Gastrocnemius medialis (tissue), 4 donors: ENCODE measurements around the gene EIF3J. TPM values are rescaled to one million over a fixed set of nuclear protein-coding genes. Genes with fewer than 3 reads are reported as not detected.
A peak's percentile ranks its signal among the peaks of the same experiment; 100 is the strongest.

Experiments used
- ATAC-seq, 2 donors: fragments of 150-250 bp; one replicate each; pipeline ENCODE4 v1.9.1; 2016
- DNase-seq, 2 donors: peaks; one replicate each; pipeline ENCODE4 v3.0.0-alpha.2; 2019
- H3K27ac ChIP-seq, 4 donors: fragments of 200-600 bp; sonication (generic); 1 replicate in 1 of 4; 2 replicates in 3 of 4; pipeline ENCODE4 v1.5.1; 2016 to 2018; ENCODE audit warnings: mild to moderate bottlenecking in 2 of 4, moderate library complexity in 1 of 4
- H3K27me3 ChIP-seq, 3 donors: fragments of 200-600 bp; sonication (generic) in 2 of 3; 1 replicate in 1 of 3; 2 replicates in 2 of 3; pipeline versions ENCODE4 v1.5.1 to v1.6.0; 2016 to 2019; ENCODE audit warnings: mild to moderate bottlenecking in 1 of 3, moderate library complexity in 1 of 3
- H3K36me3 ChIP-seq, 2 donors: fragments of 200-600 bp; sonication (generic) in 1 of 2; one replicate each; pipeline ENCODE4 v1.5.1; 2017 to 2018
- H3K4me1 ChIP-seq, 2 donors: fragments of 200-600 bp; sonication (generic) in 1 of 2; one replicate each; pipeline ENCODE4 v1.5.1; 2016 to 2017; ENCODE audit warnings: mild to moderate bottlenecking in 2 of 2
- H3K4me3 ChIP-seq, 4 donors: fragments of 200-600 bp; sonication (generic) in 3 of 4; 1 replicate in 1 of 4; 2 replicates in 3 of 4; pipeline ENCODE4 v1.5.1; 2016 to 2019; ENCODE audit warnings: mild to moderate bottlenecking in 2 of 4
- H3K9me3 ChIP-seq, 3 donors: fragments of 200-600 bp; sonication (generic) in 2 of 3; 1 replicate in 1 of 3; 2 replicates in 2 of 3; pipeline ENCODE4 v1.5.1; 2016 to 2019
- POLR2A ChIP-seq, 2 donors: fragments of 450-650 bp; IDR thresholded peaks; one replicate each; pipeline ENCODE4 v1.6.1; 2017; ENCODE audit warnings: antibody characterized with exemption in 2 of 2, mild to moderate bottlenecking in 2 of 2, moderate library complexity in 2 of 2
- in situ Hi-C, 4 donors: fragments of 200-750 bp; cut with MboI; loops; one replicate each; pipeline versions ENCODE4 v1.15.0 to v1.8.0; 2017; ENCODE audit warnings: low sequenced_read_pairs in 4 of 4
- intact Hi-C: fragments of 100-400 bp; cut with DNase I; formaldehyde crosslinking; loops from one replicate; pipeline ENCODE4 v1.15.1; 2023; ENCODE audit warnings: low total_unique reads
- total RNA-seq, 4 donors: library from RNA; depleted of rRNA; stranded (reverse); fragments of >200 nt; gene quantifications; one replicate each; pipeline versions ENCODE4 v1.1.0 to v1.2.3, GENCODE V29; 2016
- TF ChIP-seq, protein P1 (sequence below), 5 experiments: fragments of 450-650 bp in 3 of 5; fragments of 200-600 bp in 2 of 5; sonication (generic) in 2 of 5; IDR thresholded peaks in 4 of 5; conservative IDR thresholded peaks in 1 of 5; 1 replicate in 4 of 5; 2 replicates in 1 of 5; pipeline ENCODE4 v1.5.1; 2016 to 2019; ENCODE audit warnings: antibody characterized with exemption in 5 of 5, mild to moderate bottlenecking in 3 of 5, moderate library complexity in 3 of 5

The EIF3J gene
- total RNA-seq, 4 donors from 2014 or later, result 79.2 to 122 (median 103) TPM

GRCh38 chr15:44535523-44536301, 1.2 kb upstream of the EIF3J start:
- no peaks in the 10 kb centered on the region for H3K27me3 ChIP-seq
- TF ChIP-seq, protein P1, sequence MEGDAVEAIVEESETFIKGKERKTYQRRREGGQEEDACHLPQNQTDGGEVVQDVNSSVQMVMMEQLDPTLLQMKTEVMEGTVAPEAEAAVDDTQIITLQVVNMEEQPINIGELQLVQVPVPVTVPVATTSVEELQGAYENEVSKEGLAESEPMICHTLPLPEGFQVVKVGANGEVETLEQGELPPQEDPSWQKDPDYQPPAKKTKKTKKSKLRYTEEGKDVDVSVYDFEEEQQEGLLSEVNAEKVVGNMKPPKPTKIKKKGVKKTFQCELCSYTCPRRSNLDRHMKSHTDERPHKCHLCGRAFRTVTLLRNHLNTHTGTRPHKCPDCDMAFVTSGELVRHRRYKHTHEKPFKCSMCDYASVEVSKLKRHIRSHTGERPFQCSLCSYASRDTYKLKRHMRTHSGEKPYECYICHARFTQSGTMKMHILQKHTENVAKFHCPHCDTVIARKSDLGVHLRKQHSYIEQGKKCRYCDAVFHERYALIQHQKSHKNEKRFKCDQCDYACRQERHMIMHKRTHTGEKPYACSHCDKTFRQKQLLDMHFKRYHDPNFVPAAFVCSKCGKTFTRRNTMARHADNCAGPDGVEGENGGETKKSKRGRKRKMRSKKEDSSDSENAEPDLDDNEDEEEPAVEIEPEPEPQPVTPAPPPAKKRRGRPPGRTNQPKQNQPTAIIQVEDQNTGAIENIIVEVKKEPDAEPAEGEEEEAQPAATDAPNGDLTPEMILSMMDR (IDR thresholded peaks at IDR 0.05 in 4 of 5, conservative IDR thresholded peaks at IDR 0.05 in 1 of 5), result no peak
- TF ChIP-seq POLR2A (IDR thresholded peaks at IDR 0.05), result no peak
- H3K27ac ChIP-seq, result peak overlapping the region; percentile 90 to 99 (median 94)
- intact Hi-C loops, result loop anchor here (2.0 to 10.0 kb wide), 6 partner anchors 127 to 1109 kb away; partner anchors contain the start of genes GOLM2, SERF2 and SPG11
- no peaks in the 10 kb centered on the region for H3K36me3 ChIP-seq
- in situ Hi-C loops, result loop anchor here in 1 of 4 donors (10.0 kb wide), 1 partner anchor 111 kb away; the partner anchor contains the start of gene CTDSPL2
- DNase-seq (no peak), ATAC-seq (peak in 1 of 2 donors; percentile 2)
- H3K9me3 ChIP-seq, result no peaks in the 10 kb centered on the region
- H3K4me1 ChIP-seq, result peaks cover 23 to 34% of the 10 kb centered on the region in 2 donors
- peak overlapping the region; percentile 59 to 99 (median 74) for H3K4me3 ChIP-seq

GRCh38 chr15:44536302-44536961, 515 bp upstream of the EIF3J start:
- Histone ChIP-seq H3K9me3 (no peaks in the 10 kb centered on the region), H3K27me3 (no peaks in the 10 kb centered on the region), H3K36me3 (no peaks in the 10 kb centered on the region), H3K27ac (peak overlapping the region; percentile 90 to 99 (median 94)), H3K4me1 (peaks cover 30 to 41% of the 10 kb centered on the region in 2 donors), H3K4me3 (peak overlapping the region; percentile 59 to 99 (median 74))
- DNase-seq (peak; percentile 82 to 84), ATAC-seq (peak; percentile 85 to 86)
- in situ Hi-C loops, result loop anchor here in 1 of 4 donors (10.0 kb wide), 1 partner anchor 112 kb away; the partner anchor contains the start of gene CTDSPL2
- TF ChIP-seq, protein P1 (IDR thresholded peaks at IDR 0.05 in 4 of 5, conservative IDR thresholded peaks at IDR 0.05 in 1 of 5), result peak in 4 of 5 experiments; percentile 35 to 63 (median 46)
- TF ChIP-seq POLR2A (IDR thresholded peaks at IDR 0.05), result peak; percentile 55 to 59
- intact Hi-C loops, result loop anchor here (2.0 to 10.0 kb wide), 6 partner anchors 126 to 1108 kb away; partner anchors contain the start of genes GOLM2, SERF2 and SPG11

- peak; percentile 20 to 24 for ATAC-seq
- no peak for TF ChIP-seq POLR2A (IDR thresholded peaks at IDR 0.05)
- TF ChIP-seq, protein P1 (IDR thresholded peaks at IDR 0.05 in 4 of 5, conservative IDR thresholded peaks at IDR 0.05 in 1 of 5), result no peak
- peak overlapping the region; percentile 67 to 99 (median 89) for H3K4me3 ChIP-seq
- H3K4me1 ChIP-seq, result peaks cover 44 to 54% of the 10 kb centered on the region in 2 donors
- H3K27me3 ChIP-seq, result no peaks in the 10 kb centered on the region
- intact Hi-C loops, result loop anchor here (1.0 to 10.0 kb wide), 7 partner anchors 110 to 1107 kb away; partner anchors contain the start of genes CTDSPL2, GOLM2, SERF2 and SPG11
- no peaks in the 10 kb centered on the region for H3K36me3 ChIP-seq
- H3K9me3 ChIP-seq, result no peaks in the 10 kb centered on the region
- H3K27ac ChIP-seq, result peak overlapping the region; percentile 90 to 99 (median 94)
- in situ Hi-C loops, result loop anchor here in 1 of 4 donors (10.0 kb wide), 1 partner anchor 113 kb away; the partner anchor contains the start of gene CTDSPL2
- DNase-seq, result no peak
Observed at GRCh38 chr15:44537735-44538240, 841 bp downstream of the EIF3J start.

DNA sequence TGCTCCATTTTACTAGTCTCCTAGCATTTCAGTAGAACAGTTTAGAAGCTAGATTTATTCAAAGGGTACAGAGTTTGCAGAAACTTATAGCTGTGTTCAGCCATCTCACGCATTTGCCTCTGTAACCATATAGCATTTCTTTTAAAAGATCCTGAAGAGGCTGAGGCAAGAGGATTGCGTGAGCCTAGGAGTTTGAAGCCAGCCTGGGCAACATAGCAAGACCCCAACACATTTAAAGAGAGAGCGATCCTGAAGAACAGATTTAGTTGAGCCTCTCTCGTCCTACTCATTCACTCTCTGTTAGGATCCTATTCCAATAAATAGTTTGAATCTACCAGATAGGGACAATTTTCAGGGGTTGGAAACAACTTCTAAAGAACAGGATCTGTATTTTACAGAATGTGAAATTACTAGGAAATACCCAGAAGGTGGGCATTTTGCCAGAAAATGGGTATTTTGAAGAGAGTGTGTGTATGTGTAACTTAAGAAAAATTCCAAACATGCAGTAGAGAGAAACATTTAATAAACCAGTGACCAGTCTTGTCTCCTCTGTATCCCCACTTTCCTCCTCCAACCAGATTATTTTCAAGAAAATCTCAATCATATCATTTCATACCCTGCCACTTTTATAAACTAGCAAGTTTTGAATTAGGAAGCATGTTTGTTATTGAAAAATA, 4.5 kb downstream of the EIF3J start:
- Histone ChIP-seq H3K27ac (peak overlapping the region; percentile 60 to 78 (median 66)), H3K4me1 (peaks cover 60 to 66% of the 10 kb centered on the region in 2 donors), H3K4me3 (no peak overlapping the region), H3K36me3 (no peaks in the 10 kb centered on the region), H3K27me3 (no peaks in the 10 kb centered on the region), H3K9me3 (no peaks in the 10 kb centered on the region)
- DNase-seq, result no peak
- in situ Hi-C loops, result no loop called here
- TF ChIP-seq POLR2A (IDR thresholded peaks at IDR 0.05), result no peak
- TF ChIP-seq, protein P1 (IDR thresholded peaks at IDR 0.05 in 4 of 5, conservative IDR thresholded peaks at IDR 0.05 in 1 of 5), result no peak
- no peak for ATAC-seq
- intact Hi-C loops, result loop anchor here (5.0 kb wide), 1 partner anchor 171 kb away; the partner anchor contains the start of genes B2M and PATL2
